Measurements from ENCODE around the gene SCGN. TPM values are rescaled to one million over a fixed set of nuclear protein-coding genes. Genes with fewer than 3 reads are reported as not detected.

SCGN gene
- total RNA-seq, 2 experiments from 2014 or later, result not detected

GRCh38 chr6:25682324-25682723 is 30.3 kb downstream of the SCGN start:
- no peak overlapping the region for H3K4me3 Mint-ChIP-seq
- no peaks in the 10 kb centered on the region for H3K36me3 Mint-ChIP-seq
- DNase-seq (no peak), ATAC-seq (no peak)
- CTCF ChIA-PET, result no interaction called here
- no peak overlapping the region for H3K27ac Mint-ChIP-seq
- H3K4me1 Mint-ChIP-seq, result no peaks in the 10 kb centered on the region
- peaks cover 44% of the 10 kb centered on the region for H3K27me3 Mint-ChIP-seq
- H3K9me3 Mint-ChIP-seq (ENCODE audit: low read depth), result no peaks in the 10 kb centered on the region

- CTCF ChIA-PET, result interaction anchor here (0.6 kb wide), 1 partner anchor 44 kb away, joined by 3 read pairs; no protein-coding TSS in a partner anchor
- H3K27ac Mint-ChIP-seq, result no peak overlapping the region
- no peaks in the 10 kb centered on the region for H3K36me3 Mint-ChIP-seq
- peaks cover 45% of the 10 kb centered on the region for H3K27me3 Mint-ChIP-seq
- H3K4me1 Mint-ChIP-seq, result no peaks in the 10 kb centered on the region
- no peaks in the 10 kb centered on the region for H3K9me3 Mint-ChIP-seq (ENCODE audit: low read depth)
- DNase-seq (no peak), ATAC-seq (no peak)
- H3K4me3 Mint-ChIP-seq, result no peak overlapping the region
These were observed 32.5 kb downstream of the SCGN start for GRCh38 chr6:25684565-25684964.

GRCh38 chr6:25685251-25685650 is 33.2 kb downstream of the SCGN start:
- Mint-ChIP-seq H3K27me3 (peaks cover 50% of the 10 kb centered on the region), H3K9me3 (ENCODE audit: low read depth) (no peaks in the 10 kb centered on the region), H3K36me3 (no peaks in the 10 kb centered on the region), H3K4me1 (no peaks in the 10 kb centered on the region), H3K4me3 (no peak overlapping the region), H3K27ac (no peak overlapping the region)
- ATAC-seq (no peak), DNase-seq (no peak)
- CTCF ChIA-PET, result interaction anchor here (1.1 kb wide), 1 partner anchor 14 kb away, joined by 3 read pairs; no protein-coding TSS in a partner anchor

GRCh38 chr6:25685896-25686295 is 33.9 kb downstream of the SCGN start:
- ATAC-seq (no peak), DNase-seq (no peak)
- peaks cover 47% of the 10 kb centered on the region for H3K27me3 Mint-ChIP-seq
- no peak overlapping the region for H3K4me3 Mint-ChIP-seq
- no peak overlapping the region for H3K27ac Mint-ChIP-seq
- no peaks in the 10 kb centered on the region for H3K36me3 Mint-ChIP-seq
- CTCF ChIA-PET, result interaction anchor here (1.1 kb wide), 1 partner anchor 14 kb away, joined by 3 read pairs; no protein-coding TSS in a partner anchor
- no peaks in the 10 kb centered on the region for H3K4me1 Mint-ChIP-seq
- H3K9me3 Mint-ChIP-seq (ENCODE audit: low read depth), result no peaks in the 10 kb centered on the region

- Mint-ChIP-seq H3K9me3 (ENCODE audit: low read depth) (no peaks in the 10 kb centered on the region), H3K36me3 (no peaks in the 10 kb centered on the region), H3K27ac (no peak overlapping the region), H3K4me1 (no peaks in the 10 kb centered on the region), H3K27me3 (peaks cover 46% of the 10 kb centered on the region), H3K4me3 (no peak overlapping the region)
- CTCF ChIA-PET, result no interaction called here
- ATAC-seq, result no peak
- DNase-seq, result no peak
These were observed 34.8 kb downstream of the SCGN start for GRCh38 chr6:25686856-25687255.

- Mint-ChIP-seq H3K4me3 (no peak overlapping the region), H3K27ac (no peak overlapping the region), H3K27me3 (peaks cover 45% of the 10 kb centered on the region), H3K36me3 (no peaks in the 10 kb centered on the region), H3K4me1 (no peaks in the 10 kb centered on the region), H3K9me3 (ENCODE audit: low read depth) (no peaks in the 10 kb centered on the region)
- ATAC-seq, result no peak
- CTCF ChIA-PET, result no interaction called here
- no peak for DNase-seq
These were observed 38.0 kb downstream of the SCGN start for GRCh38 chr6:25689966-25690365.

GRCh38 chr6:25691894-25692293 is 39.9 kb downstream of the SCGN start:
- Mint-ChIP-seq H3K27me3 (peaks cover 41% of the 10 kb centered on the region), H3K9me3 (ENCODE audit: low read depth) (no peaks in the 10 kb centered on the region), H3K4me3 (no peak overlapping the region), H3K36me3 (no peaks in the 10 kb centered on the region), H3K27ac (no peak overlapping the region), H3K4me1 (no peaks in the 10 kb centered on the region)
- DNase-seq (no peak), ATAC-seq (no peak)
- CTCF ChIA-PET, result interaction anchor here (1.0 kb wide), 1 partner anchor 12 kb away, joined by 4 read pairs; no protein-coding TSS in a partner anchor

- CTCF ChIA-PET, result interaction anchor here (1.0 to 1.7 kb wide), 2 partner anchors 11 to 28 kb away, joined by 4 read pairs; no protein-coding TSS in a partner anchor
- no peak overlapping the region for H3K27ac Mint-ChIP-seq
- peaks cover 41% of the 10 kb centered on the region for H3K27me3 Mint-ChIP-seq
- ATAC-seq (no peak), DNase-seq (no peak)
- H3K9me3 Mint-ChIP-seq (ENCODE audit: low read depth), result no peaks in the 10 kb centered on the region
- H3K4me1 Mint-ChIP-seq, result no peaks in the 10 kb centered on the region
- H3K4me3 Mint-ChIP-seq, result no peak overlapping the region
- no peaks in the 10 kb centered on the region for H3K36me3 Mint-ChIP-seq
These were observed 40.5 kb downstream of the SCGN start for GRCh38 chr6:25692472-25692871.

- Mint-ChIP-seq H3K36me3 (no peaks in the 10 kb centered on the region), H3K9me3 (ENCODE audit: low read depth) (peaks cover 2% of the 10 kb centered on the region), H3K27ac (no peak overlapping the region), H3K27me3 (peaks cover 33% of the 10 kb centered on the region), H3K4me3 (no peak overlapping the region), H3K4me1 (no peaks in the 10 kb centered on the region)
- no peak for DNase-seq
- ATAC-seq, result no peak
- CTCF ChIA-PET, result interaction anchor here (1.7 kb wide), 1 partner anchor 26 kb away, joined by 4 read pairs; no protein-coding TSS in a partner anchor
These were observed 42.4 kb downstream of the SCGN start for GRCh38 chr6:25694366-25694765.

GRCh38 chr6:25695671-25696070 is 43.7 kb downstream of the SCGN start:
- no peaks in the 10 kb centered on the region for H3K4me1 Mint-ChIP-seq
- H3K27ac Mint-ChIP-seq, result no peak overlapping the region

GRCh38 chr6:25697537-25698340 is 45.7 kb downstream of the SCGN start:
- H3K36me3 Mint-ChIP-seq, result no peaks in the 10 kb centered on the region

More at GRCh38 chr6:25695671-25696070, 43.7 kb downstream of the SCGN start:
- no peak for DNase-seq
- Mint-ChIP-seq H3K9me3 (ENCODE audit: low read depth) (peaks cover 2% of the 10 kb centered on the region), H3K36me3 (no peaks in the 10 kb centered on the region), H3K4me3 (no peak overlapping the region), H3K27me3 (peaks cover 24% of the 10 kb centered on the region)
- no peak for ATAC-seq
- CTCF ChIA-PET, result no interaction called here

GRCh38 chr6:25698631-25699030 is 46.6 kb downstream of the SCGN start:
- CTCF ChIA-PET, result no interaction called here
- no peaks in the 10 kb centered on the region for H3K4me1 Mint-ChIP-seq
- no peaks in the 10 kb centered on the region for H3K36me3 Mint-ChIP-seq
- ATAC-seq, result no peak
- H3K27me3 Mint-ChIP-seq, result peaks cover 16% of the 10 kb centered on the region
- H3K9me3 Mint-ChIP-seq (ENCODE audit: low read depth), result peaks cover 2% of the 10 kb centered on the region
- no peak overlapping the region for H3K27ac Mint-ChIP-seq
- no peak for DNase-seq
- no peak overlapping the region for H3K4me3 Mint-ChIP-seq

More at GRCh38 chr6:25697537-25698340, 45.7 kb downstream of the SCGN start:
- no peak for ATAC-seq
- H3K4me3 Mint-ChIP-seq, result no peak overlapping the region
- H3K27me3 Mint-ChIP-seq, result peaks cover 15% of the 10 kb centered on the region
- no peaks in the 10 kb centered on the region for H3K4me1 Mint-ChIP-seq
- H3K9me3 Mint-ChIP-seq (ENCODE audit: low read depth), result peaks cover 2% of the 10 kb centered on the region
- CTCF ChIA-PET, result no interaction called here
- no peak for DNase-seq
- no peak overlapping the region for H3K27ac Mint-ChIP-seq

- Mint-ChIP-seq H3K27me3 (peaks cover 24% of the 10 kb centered on the region), H3K9me3 (ENCODE audit: low read depth) (peaks cover 2% of the 10 kb centered on the region), H3K36me3 (no peaks in the 10 kb centered on the region), H3K4me1 (no peaks in the 10 kb centered on the region), H3K27ac (no peak overlapping the region), H3K4me3 (no peak overlapping the region)
- DNase-seq (no peak), ATAC-seq (no peak)
- CTCF ChIA-PET, result interaction anchor here (0.9 kb wide), 1 partner anchor 14 kb away, joined by 3 read pairs; no protein-coding TSS in a partner anchor
These were observed 47.6 kb downstream of the SCGN start for GRCh38 chr6:25699649-25700048.

GRCh38 chr6:25700761-25701160 is 48.7 kb downstream of the SCGN start:
- ATAC-seq, result no peak
- H3K4me3 Mint-ChIP-seq, result no peak overlapping the region
- CTCF ChIA-PET, result no interaction called here
- H3K9me3 Mint-ChIP-seq (ENCODE audit: low read depth), result peaks cover 2% of the 10 kb centered on the region
- no peaks in the 10 kb centered on the region for H3K4me1 Mint-ChIP-seq
- peaks cover 18% of the 10 kb centered on the region for H3K27me3 Mint-ChIP-seq
- DNase-seq, result no peak
- H3K27ac Mint-ChIP-seq, result no peak overlapping the region
- no peaks in the 10 kb centered on the region for H3K36me3 Mint-ChIP-seq

All from activated CD8-positive, alpha-beta memory T cell treated with anti-CD3 and anti-CD28 coated beads, Interleukin-2, amount 10 ng/mL, durations not matched to agents 7 days and 5 days (primary cell).